Measurements from ENCODE around the gene NTRK3.
"Not testable (repeated sequence)": the region's sequence is repeated elsewhere in the genome, so short reads cannot be mapped to it uniquely, and the experiment has no call there.

Gene NTRK3

DNA sequence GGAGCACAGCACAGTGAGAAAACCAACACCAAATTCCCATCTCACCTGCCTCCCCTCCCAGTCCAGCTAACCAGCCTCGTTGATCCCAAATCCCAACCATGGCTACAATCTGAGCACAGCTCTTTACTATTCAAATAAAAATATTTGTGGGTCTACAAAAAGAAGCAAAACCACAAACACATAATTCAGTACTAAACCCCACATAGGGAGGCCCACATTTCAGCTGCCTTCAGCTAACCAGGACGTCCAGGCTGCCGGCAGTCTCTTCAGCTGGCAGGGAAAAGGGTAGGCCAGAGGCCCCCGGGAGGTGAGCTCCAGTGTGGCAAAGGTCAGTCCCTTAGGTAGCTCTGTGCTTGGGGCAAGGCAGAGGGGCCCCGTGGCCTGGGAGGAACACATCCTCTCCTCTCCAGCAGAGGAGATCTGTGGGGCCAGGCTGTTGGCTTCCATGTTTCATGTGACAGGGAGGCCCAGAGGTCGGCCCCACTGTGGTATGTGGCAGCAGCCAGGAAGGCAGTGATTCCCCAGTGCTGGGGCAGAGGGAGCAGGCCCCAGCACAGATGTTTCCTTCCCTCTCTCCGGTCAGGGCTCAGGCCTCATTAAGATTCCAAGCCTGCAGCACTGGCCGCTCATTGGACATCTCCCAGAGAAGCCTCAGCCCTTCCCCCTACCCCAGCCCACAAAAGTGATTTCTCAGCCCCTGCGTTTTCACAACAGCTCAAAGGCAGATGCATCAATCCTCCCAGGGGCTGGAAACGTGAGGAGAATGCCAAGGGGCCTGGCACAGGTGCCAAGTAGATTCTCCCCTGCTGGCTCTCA, 381.4 kb downstream of the NTRK3 start:
- no peak for DNase-seq (ENCODE audit: low read depth)

DNA sequence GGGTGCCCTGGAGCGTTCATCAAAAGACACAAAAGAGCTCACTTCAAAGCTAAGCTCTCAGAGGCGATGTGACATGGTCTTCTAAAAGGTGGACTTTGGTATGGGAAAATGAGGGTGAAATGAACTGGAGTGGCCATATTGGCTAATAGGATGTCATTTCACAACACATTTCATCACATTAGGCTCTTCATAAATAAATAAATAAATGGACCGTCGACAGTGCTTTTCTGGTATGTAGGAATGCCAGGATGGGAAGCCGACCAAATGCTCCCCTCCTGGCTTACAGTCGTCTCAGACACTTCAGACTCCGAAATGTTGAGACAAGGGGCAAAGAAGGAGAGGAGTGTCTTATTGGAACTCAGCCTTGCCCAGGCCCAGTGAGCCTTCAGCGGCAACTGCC, 383.0 kb downstream of the NTRK3 start:
- DNase-seq (ENCODE audit: low read depth): no peak

GRCh38 chr15:87871731-87872320, 384.7 kb downstream of the NTRK3 start:
- DNase-seq (ENCODE audit: low read depth): no peak

DNA sequence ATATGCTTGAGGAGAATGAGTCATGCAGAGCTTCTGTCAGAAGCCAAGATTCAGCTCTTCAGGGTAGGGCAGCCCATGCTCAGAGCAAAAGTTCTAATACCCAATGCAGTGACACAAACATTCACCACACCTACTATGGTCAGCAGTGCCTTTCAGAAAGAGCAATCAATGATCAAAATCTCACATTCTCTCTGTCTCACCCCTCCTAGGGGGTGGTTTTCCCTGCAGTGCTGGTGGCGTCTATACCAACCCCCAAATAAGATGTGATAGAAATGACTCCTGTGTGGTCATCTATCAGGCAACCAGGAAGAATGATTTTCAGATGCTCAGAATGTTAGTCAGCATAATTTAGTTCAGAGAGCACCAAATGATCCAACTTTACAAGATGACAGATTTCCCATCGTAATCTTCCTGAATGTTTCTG, 385.3 kb downstream of the NTRK3 start:
- no peak for DNase-seq (ENCODE audit: low read depth)

- DNase-seq (ENCODE audit: low read depth): no peak
These were observed 389.6 kb downstream of the NTRK3 start for GRCh38 chr15:87866961-87867360.

DNA sequence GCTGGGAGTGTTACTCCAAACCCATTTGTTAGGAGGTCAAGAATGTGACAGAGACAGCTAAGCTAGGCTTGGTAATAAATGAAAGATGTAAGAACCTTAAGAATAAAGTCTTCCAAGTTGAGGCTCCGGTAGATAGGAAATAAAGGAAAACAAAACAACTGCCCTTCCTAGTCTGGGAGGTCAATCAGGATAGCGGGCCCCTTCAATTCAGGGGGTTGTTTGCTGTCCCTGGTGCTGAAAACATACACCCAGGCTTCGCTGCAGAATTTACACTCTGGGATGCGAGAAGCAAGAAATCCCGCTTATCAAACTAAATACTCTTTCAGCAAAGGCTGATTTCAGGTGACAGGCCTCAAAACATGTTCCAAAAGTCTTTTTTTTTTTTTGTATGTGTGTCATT, 393.4 kb downstream of the NTRK3 start:
- DNase-seq (ENCODE audit: low read depth): no peak

- no peak for DNase-seq (ENCODE audit: low read depth)
These were observed 395.8 kb downstream of the NTRK3 start for GRCh38 chr15:87860743-87861142.

GRCh38 chr15:87858651-87859050, 397.9 kb downstream of the NTRK3 start:
- no peak for DNase-seq (ENCODE audit: low read depth)

GRCh38 chr15:87851497-87851896, 405.0 kb downstream of the NTRK3 start:
- DNase-seq (ENCODE audit: low read depth): no peak

- DNase-seq (ENCODE audit: low read depth): no peak
These were observed 405.6 kb downstream of the NTRK3 start for GRCh38 chr15:87850916-87851315.

GRCh38 chr15:87849181-87849580, 407.4 kb downstream of the NTRK3 start:
- no peak for DNase-seq (ENCODE audit: low read depth)

DNA sequence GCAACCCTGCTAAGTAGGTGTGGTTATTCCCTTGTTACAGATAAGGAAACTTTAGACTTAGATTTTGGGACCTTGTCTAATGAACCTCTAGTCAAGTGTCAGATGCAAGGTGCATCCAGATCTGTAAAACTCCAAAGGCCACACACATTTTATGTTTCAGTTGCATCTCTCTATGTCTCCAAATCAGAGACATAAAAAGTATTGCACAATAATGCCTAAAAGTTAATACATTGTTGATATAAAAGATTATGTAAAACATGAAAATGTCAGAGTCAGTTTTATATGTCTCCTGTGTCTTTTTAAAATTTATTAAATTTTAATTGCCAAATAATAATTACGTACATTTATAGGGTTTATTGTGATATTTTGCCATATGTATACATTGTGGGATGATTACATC, 408.5 kb downstream of the NTRK3 start:
- no peak for DNase-seq (ENCODE audit: low read depth)

DNA sequence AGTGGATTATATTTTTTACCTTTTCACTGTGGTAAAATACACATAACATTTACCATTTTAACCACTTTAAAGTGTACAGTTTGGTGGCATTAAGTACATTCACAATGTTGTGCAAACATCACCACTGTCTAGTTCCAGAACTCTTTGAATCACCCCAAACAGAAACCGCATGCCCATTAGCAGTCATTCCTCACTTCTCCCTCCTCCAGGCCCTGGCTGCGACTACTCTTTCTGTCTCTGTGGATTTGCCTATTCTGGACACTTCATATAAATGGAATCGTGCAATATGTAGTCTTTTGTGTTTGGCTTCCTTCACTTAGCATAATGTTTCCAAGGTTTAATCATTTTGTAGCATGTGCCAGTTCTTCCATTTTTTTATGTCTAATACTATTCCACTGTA, 409.8 kb downstream of the NTRK3 start:
- DNase-seq (ENCODE audit: low read depth): no peak

DNA sequence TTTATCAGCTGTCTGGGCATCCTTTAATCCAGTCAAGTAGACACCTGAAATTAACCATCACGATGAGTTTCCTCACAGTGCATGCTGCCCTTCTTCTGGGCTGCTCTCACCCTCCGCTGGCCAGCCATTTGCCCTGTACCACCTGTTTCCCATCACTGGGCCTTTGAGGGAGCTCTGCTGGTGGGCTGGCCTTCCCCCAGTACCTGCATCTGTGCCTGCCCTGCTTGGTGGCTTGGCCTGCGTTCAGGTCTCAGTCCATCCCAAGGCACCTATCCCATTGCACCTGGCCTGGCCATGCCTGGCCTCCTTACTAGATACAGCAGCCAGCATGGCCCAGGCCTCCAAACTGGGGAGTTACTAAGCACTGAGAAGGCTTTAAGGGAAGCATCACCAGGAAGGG, 413.2 kb downstream of the NTRK3 start:
- DNase-seq (ENCODE audit: low read depth): no peak

GRCh38 chr15:87841426-87841998, 415.0 kb downstream of the NTRK3 start:
- DNase-seq (ENCODE audit: low read depth): no peak

GRCh38 chr15:87835830-87836229, 420.7 kb downstream of the NTRK3 start:
- DNase-seq (ENCODE audit: low read depth): not testable (repeated sequence)

- not testable (repeated sequence) for DNase-seq (ENCODE audit: low read depth)
These were observed 423.2 kb downstream of the NTRK3 start for GRCh38 chr15:87833333-87833732.

- DNase-seq (ENCODE audit: low read depth): no peak
These were observed 427.0 kb downstream of the NTRK3 start for GRCh38 chr15:87829332-87830050.

GRCh38 chr15:87828608-87829007, 427.9 kb downstream of the NTRK3 start:
- no peak for DNase-seq (ENCODE audit: low read depth)

GRCh38 chr15:87827131-87827530, 429.4 kb downstream of the NTRK3 start:
- DNase-seq (ENCODE audit: low read depth): no peak

GRCh38 chr15:87826119-87826747, 430.3 kb downstream of the NTRK3 start:
- no peak for DNase-seq (ENCODE audit: low read depth)

DNA sequence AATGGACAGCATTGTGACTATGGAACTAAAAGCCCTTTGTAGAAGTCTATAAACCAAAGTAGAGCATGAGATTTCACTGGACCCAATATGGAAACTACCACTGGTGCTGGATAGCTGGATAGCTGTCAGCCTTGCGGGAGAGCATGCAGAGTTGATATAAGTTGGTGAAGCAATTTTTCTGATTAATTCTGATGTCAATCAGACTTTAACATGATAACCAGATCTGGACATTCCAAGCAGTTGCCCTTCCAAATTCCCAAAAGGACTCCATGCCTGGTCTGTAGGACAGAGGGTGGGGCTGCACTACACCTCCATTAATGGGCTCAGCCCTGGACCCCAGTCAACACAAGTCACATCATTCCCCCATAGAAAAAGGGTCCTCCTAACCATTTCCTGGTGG, 437.8 kb downstream of the NTRK3 start:
- no peak for DNase-seq (ENCODE audit: low read depth)
